Activated naive CD8-positive, alpha-beta T cell treated with anti-CD3 and anti-CD28 coated beads, Interleukin-2, amount 50 U/mL, for 24 hours (primary cell): Measurements from ENCODE around the gene ZDHHC17.
A peak's percentile ranks its signal among the peaks of the same experiment; 100 is the strongest.

Experiments used
- ATAC-seq: fragments of 150-1000 bp; cut with Tn5 transposase; one replicate; pipeline ENCODE4 v1.10.0; 2021
- DNase-seq: peaks from one replicate; pipeline ENCODE4 v3.0.0; 2021
- H3K27ac Mint-ChIP-seq: one replicate; pipeline ENCODE4 v1.8.0; 2021; ENCODE audit warnings: mild to moderate bottlenecking, mixed read lengths
- H3K27me3 Mint-ChIP-seq: one replicate; pipeline ENCODE4 v1.8.0; 2021; ENCODE audit warnings: mixed read lengths
- H3K36me3 Mint-ChIP-seq: one replicate; pipeline ENCODE4 v1.8.0; 2021; ENCODE audit warnings: low read depth, mixed read lengths
- H3K4me1 Mint-ChIP-seq: one replicate; pipeline ENCODE4 v1.8.0; 2021; ENCODE audit warnings: mixed read lengths
- H3K4me3 Mint-ChIP-seq: one replicate; pipeline ENCODE4 v1.8.0; 2021; ENCODE audit warnings: mild to moderate bottlenecking, moderate library complexity, mixed read lengths
- H3K9me3 Mint-ChIP-seq: one replicate; pipeline ENCODE4 v1.8.0; 2021; ENCODE audit warnings: mixed read lengths

ZDHHC17 gene

DNA sequence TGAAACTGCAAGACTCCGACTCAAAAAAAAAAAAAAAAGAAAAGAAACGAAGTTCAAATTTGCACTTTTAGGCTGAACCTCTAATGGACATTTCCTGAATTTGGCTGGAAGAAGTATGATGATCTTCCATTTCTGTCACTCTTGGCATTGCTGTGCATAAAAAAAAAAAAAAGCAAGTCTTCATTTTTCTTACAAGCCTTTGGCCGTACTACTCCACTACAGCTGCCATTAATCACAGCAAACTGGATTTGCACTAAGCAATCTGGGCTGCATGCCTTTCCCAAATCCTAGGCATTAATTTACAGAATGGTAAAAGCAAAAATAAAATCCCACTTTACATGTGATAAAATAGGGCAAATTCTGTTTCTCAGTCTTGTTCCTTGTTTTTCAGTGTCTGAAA is 107.8 kb downstream of the ZDHHC17 start:
- Mint-ChIP-seq H3K27ac (no peak overlapping the region), H3K4me1 (no peaks in the 10 kb centered on the region), H3K36me3 (no peaks in the 10 kb centered on the region), H3K4me3 (no peak overlapping the region), H3K27me3 (peaks cover 18% of the 10 kb centered on the region), H3K9me3 (no peaks in the 10 kb centered on the region)
- no peak for ATAC-seq
- DNase-seq = no peak

DNA sequence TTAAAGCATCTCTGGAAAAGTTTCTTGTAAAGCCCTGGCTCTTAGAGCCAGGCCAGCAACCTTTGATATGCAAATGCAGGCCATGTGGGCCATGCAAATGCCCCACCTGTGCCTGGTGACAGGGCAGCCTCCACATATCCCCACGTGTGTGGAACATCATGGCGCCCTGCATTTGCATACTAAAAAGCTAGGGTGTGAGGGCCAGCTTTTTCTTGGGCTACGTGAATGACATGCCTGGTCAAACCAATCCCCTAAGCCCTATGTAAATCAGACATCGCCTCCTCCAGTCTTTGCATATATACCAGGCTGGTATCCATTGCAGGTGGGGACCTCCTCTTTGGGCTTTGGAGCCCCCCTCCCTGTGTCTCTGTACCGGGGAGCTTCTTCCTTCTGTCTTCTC is 108.5 kb downstream of the ZDHHC17 start:
- Mint-ChIP-seq H3K4me3 (no peak overlapping the region), H3K27ac (no peak overlapping the region), H3K4me1 (peaks cover 1% of the 10 kb centered on the region), H3K27me3 (peaks cover 24% of the 10 kb centered on the region), H3K36me3 (no peaks in the 10 kb centered on the region), H3K9me3 (no peaks in the 10 kb centered on the region)
- DNase-seq = no peak
- ATAC-seq = no peak

DNA sequence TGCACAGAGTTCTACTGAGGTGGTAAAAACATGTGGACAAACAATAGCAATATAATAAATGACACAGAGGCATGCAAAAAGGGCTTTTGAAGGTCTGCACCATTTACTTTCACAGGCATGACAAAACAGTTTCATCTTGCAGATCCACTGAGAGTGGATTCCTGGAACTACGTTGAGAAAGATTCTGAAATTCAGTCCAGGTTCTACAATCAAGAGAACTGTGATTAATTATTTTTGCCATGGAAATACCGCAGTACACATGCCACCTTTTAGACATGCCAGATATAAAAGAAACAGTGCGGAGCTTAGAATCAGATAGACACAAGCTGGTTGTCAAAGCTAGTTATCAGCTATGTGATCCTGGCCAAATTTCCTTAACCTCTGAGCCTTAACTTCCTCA is 110.1 kb downstream of the ZDHHC17 start:
- H3K36me3 Mint-ChIP-seq = no peaks in the 10 kb centered on the region
- H3K4me1 Mint-ChIP-seq = peaks cover 7% of the 10 kb centered on the region
- no peak for DNase-seq
- no peak for ATAC-seq
- H3K4me3 Mint-ChIP-seq = no peak overlapping the region
- H3K27me3 Mint-ChIP-seq = peaks cover 34% of the 10 kb centered on the region
- H3K27ac Mint-ChIP-seq = no peak overlapping the region
- no peaks in the 10 kb centered on the region for H3K9me3 Mint-ChIP-seq

DNA sequence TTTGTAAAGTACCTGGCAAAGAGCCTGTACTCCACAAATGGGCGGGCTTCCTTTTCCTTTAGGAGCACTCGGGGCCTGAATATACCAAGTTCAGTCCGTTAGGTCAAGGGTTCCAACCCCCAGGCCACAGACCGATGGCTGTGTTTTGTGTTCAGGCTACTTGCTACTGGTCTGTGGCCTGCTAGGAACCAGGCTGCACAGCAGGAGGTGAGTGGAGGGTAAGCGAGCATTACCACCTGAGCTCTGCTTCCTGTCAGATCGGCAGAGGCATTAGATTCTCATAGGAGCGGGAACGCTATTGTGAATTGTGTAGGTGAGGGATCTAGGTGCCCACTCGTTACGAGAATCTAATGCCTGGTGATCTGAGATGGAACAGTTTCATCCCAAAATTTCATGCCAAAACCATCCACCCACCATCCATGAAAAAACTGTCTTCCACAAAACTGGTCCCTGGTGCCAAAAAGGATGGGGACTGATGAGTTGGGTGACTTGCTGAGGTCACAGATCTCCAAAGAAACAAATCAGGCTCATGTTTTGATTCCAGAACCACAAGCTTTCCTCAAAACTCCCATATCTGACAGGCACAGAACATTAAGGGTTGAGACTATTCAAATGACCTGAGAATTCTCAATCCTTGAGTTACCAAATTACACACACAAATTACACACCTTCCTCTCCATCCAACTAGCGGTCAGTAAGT is 110.7 kb downstream of the ZDHHC17 start:
- Mint-ChIP-seq H3K27me3 (peaks cover 38% of the 10 kb centered on the region), H3K4me1 (peaks cover 9% of the 10 kb centered on the region), H3K36me3 (no peaks in the 10 kb centered on the region), H3K9me3 (no peaks in the 10 kb centered on the region), H3K27ac (no peak overlapping the region), H3K4me3 (no peak overlapping the region)
- DNase-seq (no peak), ATAC-seq (no peak)

DNA sequence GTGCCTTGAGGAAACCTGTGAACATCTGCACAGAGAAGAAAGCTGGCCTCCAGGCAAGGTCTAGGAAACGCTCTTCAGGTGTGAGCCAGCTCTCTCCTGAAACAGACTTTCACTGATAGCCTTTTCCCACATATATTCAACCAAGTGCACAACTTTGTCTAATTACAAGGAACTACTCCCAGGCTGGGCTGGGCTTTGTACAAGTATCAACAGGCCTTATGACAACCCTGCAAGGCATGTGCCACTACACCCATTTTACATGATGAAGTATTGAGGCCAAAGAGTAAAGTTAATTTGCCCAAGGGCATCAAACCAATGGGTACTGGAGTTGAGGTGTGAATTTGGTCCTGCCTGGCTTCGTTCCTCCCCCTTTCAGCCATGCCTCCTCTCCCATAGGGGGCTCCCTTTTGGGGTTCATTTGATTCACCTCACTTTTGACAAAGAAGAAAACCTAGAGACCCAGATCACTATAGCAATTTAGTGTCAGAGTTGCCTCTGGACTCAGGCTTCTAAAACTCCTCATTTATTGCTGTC is 112.8 kb downstream of the ZDHHC17 start:
- DNase-seq (no peak), ATAC-seq (no peak)
- no peak overlapping the region for H3K27ac Mint-ChIP-seq
- no peaks in the 10 kb centered on the region for H3K9me3 Mint-ChIP-seq
- peaks cover 52% of the 10 kb centered on the region for H3K27me3 Mint-ChIP-seq
- H3K36me3 Mint-ChIP-seq = no peaks in the 10 kb centered on the region
- peaks cover 9% of the 10 kb centered on the region for H3K4me1 Mint-ChIP-seq
- no peak overlapping the region for H3K4me3 Mint-ChIP-seq

DNA sequence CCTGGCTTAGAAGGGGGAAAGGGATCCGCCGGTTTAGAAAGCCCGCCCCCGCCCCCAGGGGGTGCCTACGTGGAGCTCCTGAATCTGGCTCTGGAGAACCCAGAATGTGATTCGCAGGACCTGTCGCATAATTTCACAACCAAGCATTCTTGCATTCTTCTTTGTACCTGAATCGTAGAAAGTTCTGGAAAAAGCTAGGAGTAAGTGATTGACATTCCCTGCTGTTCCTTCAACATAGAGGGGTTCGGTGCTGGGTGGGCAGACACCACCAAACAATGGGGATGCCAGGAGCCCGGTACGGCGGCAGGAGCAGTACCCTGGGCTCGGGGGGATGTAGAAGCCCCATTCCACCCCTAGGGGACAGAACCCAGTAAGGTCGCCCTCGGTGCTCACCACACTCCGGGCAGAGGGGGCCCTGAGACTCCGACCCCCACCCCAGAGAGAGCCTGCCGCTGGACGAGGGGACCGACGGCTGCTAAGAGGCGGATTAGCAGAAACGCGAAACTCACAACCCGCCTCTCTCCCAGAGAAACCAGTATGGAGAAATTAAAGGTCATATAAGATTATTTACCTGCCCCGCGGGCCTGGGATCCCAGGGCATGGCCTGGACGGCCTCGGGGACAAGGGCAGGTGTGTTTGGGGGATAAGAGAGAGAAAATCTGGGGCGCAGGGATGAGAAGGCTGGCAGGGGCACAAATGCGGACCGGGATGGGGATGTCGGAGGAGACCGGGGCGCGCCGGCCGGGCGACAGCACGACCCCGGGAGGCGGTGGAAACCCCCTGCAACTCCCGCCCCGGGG is 114.4 kb downstream of the ZDHHC17 start:
- H3K27ac Mint-ChIP-seq = no peak overlapping the region
- no peaks in the 10 kb centered on the region for H3K9me3 Mint-ChIP-seq
- H3K4me1 Mint-ChIP-seq = peaks cover 9% of the 10 kb centered on the region
- peak overlapping the region; percentile 83 for H3K4me3 Mint-ChIP-seq
- ATAC-seq (peak; percentile 41), DNase-seq (peak; percentile 26)
- peaks cover 55% of the 10 kb centered on the region for H3K27me3 Mint-ChIP-seq
- H3K36me3 Mint-ChIP-seq = no peaks in the 10 kb centered on the region

DNA sequence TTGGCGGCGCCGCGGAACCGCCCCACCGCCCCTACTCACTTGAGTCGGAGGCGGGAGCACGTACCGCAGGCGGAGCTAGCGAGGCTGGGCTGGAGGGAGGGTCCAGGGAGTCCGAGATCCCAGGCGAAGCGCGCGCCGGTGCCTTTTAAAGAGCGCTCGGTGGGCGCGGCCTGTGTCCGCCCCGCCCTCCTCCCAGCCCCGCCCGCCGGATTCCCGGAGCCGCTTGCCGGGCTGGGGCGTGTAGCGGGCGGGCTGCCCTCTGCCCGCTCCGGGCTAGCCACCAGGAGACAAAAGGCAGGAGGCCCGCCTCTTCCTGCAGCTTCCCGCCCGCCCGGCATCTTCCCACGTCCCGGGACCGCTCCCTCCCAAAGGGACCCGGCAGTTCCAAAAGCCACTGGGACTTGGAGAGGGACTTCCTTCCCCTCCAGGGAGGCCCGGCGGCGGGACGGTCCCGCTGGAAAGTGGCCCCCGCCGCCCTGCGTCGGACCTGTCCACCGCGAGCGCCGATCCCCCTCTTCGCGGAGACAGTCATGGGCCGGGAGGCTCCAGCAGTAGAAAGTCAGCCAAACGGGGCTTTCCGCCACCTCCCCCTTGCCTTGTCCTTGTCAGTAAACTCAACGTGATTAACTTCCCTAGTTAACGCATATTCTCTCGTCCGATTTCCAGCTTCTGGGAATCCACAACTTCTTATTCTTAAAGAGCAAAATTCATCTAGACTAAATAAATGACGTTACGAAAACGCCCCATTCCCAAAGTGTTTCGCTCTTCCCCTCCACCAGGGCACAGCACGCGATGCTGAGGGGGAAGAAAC is 115.2 kb downstream of the ZDHHC17 start, which contains the start of gene CSRP2:
TSS of gene CSRP2 (minus strand) at position 121 of the 811 bp plus-strand sequence. CDS start 12,759 bp downstream, outside the sequence.
- Mint-ChIP-seq H3K4me3 (peak within 1 kb of the TSS; percentile 83), H3K27me3 (peaks cover 55% of the 10 kb centered on the region), H3K27ac (no peak within 1 kb of the TSS), H3K36me3 (no peaks in the 10 kb centered on the region), H3K9me3 (no peaks in the 10 kb centered on the region), H3K4me1 (peaks cover 9% of the 10 kb centered on the region)
- ATAC-seq = peak; percentile 92
- peak; percentile 77 for DNase-seq

DNA sequence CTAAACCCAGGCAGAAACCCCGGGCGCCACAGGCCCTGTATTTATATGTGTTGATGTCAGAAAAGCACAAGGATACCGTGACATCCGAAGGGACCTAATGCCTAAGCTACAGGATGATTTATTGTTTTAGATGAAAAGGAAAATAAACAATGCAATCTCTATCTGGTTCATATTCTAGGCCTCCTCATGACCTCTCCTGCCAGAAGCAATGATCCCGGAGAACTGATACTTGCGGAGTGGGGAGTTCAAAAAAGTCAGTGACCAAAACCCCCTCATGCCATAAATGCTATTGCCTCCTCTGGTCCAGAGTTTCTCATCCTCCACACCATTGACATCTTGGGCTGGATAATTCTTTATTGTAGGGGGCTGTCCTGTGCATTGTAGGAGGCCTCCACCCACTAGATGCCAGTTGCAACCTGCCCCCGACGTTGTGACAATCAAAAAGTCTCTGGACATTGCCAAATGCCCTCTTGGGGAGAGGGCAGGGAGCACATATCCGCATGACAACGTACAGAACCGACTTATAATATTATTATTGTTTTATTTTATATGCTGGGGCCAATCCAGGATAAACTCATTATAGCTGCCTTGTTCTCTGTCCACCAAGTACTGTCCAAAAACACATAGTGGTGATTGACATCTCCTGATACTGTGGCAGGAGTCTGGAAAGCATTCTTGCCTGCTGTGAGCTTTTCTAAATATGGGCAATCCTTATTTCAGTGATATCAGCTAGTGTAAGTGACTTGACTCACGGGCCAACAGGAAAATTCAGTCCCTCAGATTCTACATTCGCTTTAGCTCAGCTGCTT is 116.0 kb downstream of the ZDHHC17 start:
- Mint-ChIP-seq H3K9me3 (no peaks in the 10 kb centered on the region), H3K4me1 (peaks cover 9% of the 10 kb centered on the region), H3K27me3 (peaks cover 51% of the 10 kb centered on the region), H3K4me3 (peak overlapping the region; percentile 76), H3K27ac (no peak overlapping the region), H3K36me3 (no peaks in the 10 kb centered on the region)
- no peak for DNase-seq
- no peak for ATAC-seq

DNA sequence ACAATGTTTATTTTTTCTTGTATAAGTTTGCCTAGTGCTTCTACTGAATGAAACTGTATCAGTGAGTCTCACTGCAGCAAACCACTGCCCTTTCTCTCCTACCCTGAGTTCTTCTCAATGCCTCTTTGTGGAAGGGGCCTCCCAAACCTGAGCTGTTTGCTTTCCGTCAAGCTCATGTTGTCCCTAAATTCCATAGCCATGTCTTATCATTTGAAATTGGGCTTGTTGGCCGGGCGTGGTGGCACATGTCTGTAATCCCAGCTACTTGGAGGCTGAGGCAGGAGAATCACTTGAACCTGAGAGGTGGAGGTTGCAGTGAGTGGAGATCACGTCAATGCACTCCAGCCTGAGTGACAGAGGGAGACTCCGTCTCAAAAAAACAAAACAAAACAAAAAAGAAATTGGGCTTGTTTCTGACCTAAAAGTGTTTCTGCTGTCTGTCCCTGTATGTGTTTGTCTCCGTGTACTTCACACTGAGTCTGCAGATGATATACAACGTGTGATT is 116.7 kb downstream of the ZDHHC17 start:
- Mint-ChIP-seq H3K36me3 (no peaks in the 10 kb centered on the region), H3K9me3 (no peaks in the 10 kb centered on the region), H3K27ac (no peak overlapping the region), H3K4me1 (peaks cover 9% of the 10 kb centered on the region), H3K27me3 (peaks cover 48% of the 10 kb centered on the region), H3K4me3 (no peak overlapping the region)
- DNase-seq (no peak), ATAC-seq (no peak)

DNA sequence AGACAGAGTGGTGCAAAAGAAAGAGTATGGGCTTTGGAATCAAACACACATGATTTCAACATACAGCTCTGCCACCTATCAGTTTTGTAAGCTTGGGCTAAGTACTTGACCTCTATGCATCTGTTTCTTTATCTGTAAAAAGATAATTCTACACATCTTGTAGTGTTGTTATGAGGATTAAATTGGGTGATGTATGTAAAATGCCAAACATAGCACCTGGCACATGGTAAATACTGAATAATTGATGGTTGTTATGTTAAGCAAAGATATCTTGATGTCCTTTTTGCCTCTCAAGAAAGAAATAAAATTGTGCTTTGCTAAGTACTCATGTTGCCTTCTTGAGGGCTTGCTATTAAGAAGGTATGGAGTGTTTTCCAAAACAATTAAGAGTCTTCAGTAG is 117.2 kb downstream of the ZDHHC17 start:
- H3K4me3 Mint-ChIP-seq = no peak overlapping the region
- DNase-seq (no peak), ATAC-seq (no peak)
- H3K27me3 Mint-ChIP-seq = peaks cover 46% of the 10 kb centered on the region
- H3K9me3 Mint-ChIP-seq = no peaks in the 10 kb centered on the region
- no peaks in the 10 kb centered on the region for H3K36me3 Mint-ChIP-seq
- H3K27ac Mint-ChIP-seq = no peak overlapping the region
- H3K4me1 Mint-ChIP-seq = peaks cover 9% of the 10 kb centered on the region

DNA sequence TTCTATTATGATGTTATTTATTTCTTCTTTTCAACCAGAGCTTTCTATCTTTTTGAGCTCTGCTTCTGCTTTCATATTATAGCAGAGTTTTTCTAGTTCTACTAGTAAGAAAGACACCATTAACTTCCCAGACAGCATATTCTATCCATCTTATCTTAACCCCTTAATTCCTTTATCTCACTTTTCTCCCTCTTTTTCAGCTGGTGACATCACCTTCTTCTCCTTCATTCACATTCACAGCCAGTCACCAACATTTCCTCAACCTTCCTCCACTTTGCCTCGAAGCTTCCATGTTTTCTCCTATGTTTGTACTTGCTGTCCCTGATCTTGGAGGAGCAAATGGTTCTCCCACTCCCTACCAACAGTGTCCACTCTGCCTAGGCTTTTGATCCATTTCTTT is 118.5 kb downstream of the ZDHHC17 start:
- no peak overlapping the region for H3K27ac Mint-ChIP-seq
- no peaks in the 10 kb centered on the region for H3K36me3 Mint-ChIP-seq
- ATAC-seq (no peak), DNase-seq (no peak)
- no peak overlapping the region for H3K4me3 Mint-ChIP-seq
- peaks cover 38% of the 10 kb centered on the region for H3K27me3 Mint-ChIP-seq
- H3K4me1 Mint-ChIP-seq = peaks cover 8% of the 10 kb centered on the region
- H3K9me3 Mint-ChIP-seq = no peaks in the 10 kb centered on the region

DNA sequence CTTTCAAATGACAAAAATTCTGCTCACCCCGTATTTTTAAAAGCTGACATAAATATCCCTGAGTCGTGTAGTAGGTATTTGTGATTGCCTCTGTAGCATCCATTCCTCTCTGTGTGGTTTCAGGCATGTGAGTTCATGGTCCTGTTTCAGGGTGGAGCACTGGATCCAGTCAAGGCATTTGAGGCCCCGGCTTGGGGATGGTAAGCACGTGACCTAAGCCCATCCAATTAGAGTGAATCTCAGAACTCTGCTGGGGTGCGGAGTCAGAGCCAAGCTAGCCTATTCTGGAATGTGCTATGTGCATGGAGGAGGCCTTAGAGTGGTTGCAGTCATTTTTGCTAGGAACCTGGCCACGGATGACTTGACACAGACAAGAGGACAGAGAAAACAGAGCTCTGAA is 119.2 kb downstream of the ZDHHC17 start:
- ATAC-seq (no peak), DNase-seq (no peak)
- H3K4me1 Mint-ChIP-seq = peaks cover 4% of the 10 kb centered on the region

DNA sequence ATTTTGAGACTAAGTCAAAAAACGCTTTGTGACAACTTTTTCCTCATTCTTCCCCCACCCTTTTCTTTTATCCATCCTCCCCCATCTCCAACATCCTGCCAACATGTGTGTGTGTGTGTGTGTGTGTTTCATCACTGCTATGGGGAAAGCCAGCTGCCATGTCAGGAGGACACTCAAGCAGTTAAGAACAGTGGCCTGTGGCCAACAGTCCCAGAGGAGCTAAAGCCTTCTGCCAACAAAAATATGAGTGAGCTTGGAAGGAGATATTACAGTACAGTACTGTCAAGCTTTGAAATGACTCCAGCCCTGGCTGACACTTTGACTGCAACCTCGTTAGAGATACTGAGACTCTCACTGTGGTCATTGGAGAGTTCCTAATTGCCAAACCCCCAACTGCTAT is 119.9 kb downstream of the ZDHHC17 start:
- Mint-ChIP-seq H3K27ac (no peak overlapping the region), H3K9me3 (no peaks in the 10 kb centered on the region), H3K36me3 (no peaks in the 10 kb centered on the region), H3K27me3 (peaks cover 29% of the 10 kb centered on the region), H3K4me3 (no peak overlapping the region), H3K4me1 (peaks cover 2% of the 10 kb centered on the region)
- DNase-seq (no peak), ATAC-seq (no peak)

More for the DNA sequence above, 119.2 kb downstream of the ZDHHC17 start:
- Mint-ChIP-seq H3K4me3 (no peak overlapping the region), H3K27me3 (peaks cover 31% of the 10 kb centered on the region), H3K27ac (no peak overlapping the region), H3K9me3 (no peaks in the 10 kb centered on the region), H3K36me3 (no peaks in the 10 kb centered on the region)
